ENCODE results near the gene EGR4. TPM values are rescaled to one million over a fixed set of nuclear protein-coding genes. Genes with fewer than 3 reads are reported as not detected.

The EGR4 gene
- total RNA-seq, 4 donors from 2014 or later = not detected

GRCh38 chr2:73301636-73302035 lies 8.3 kb upstream of the EGR4 start:
- peak in 1 of 2 donors; percentile 4 for DNase-seq (ENCODE audit: low spot score in 2 of 2)
- H3K4me3 ChIP-seq (ENCODE audit: low read depth, poor library complexity, severe bottlenecking) = no peak overlapping the region
- TF ChIP-seq POLR2A (IDR thresholded peaks at IDR 0.05) (no peak), CTCF (IDR thresholded peaks at IDR 0.05) (no peak)
- WGBS, 2 donors = 68 to 69% methylated on average over 4 of the region's 4 CpGs
- intact Hi-C loops (cut with DNase I; ENCODE audit: low total_unique reads) = no loop called here

DNA sequence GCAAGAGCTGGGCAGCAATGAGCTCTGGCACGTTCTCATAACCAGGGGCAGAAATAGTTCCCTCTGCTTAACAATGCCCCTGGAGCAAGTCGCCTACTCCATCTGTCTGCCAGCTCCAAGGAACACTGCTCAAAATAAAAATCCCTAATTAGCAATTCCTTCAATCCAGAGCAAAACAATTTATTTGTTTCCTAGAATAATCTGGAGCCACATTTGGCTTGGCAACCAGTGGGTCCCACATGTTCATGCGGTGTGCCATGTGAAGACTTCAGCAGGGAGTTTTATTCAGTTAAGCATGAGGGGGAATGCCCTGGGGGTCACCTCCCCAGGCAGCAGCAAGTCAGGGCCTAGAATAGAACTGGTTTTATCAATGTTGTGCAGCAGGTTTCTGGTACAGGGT lies 7.6 kb upstream of the EGR4 start:
- no peak overlapping the region for H3K4me3 ChIP-seq (ENCODE audit: low read depth, poor library complexity, severe bottlenecking)
- TF ChIP-seq CTCF (IDR thresholded peaks at IDR 0.05) = no peak
- no peak for TF ChIP-seq POLR2A (IDR thresholded peaks at IDR 0.05)
- DNase-seq (ENCODE audit: low spot score in 2 of 2) = peak in 1 of 2 donors; percentile 50
- intact Hi-C loops (cut with DNase I; ENCODE audit: low total_unique reads) = no loop called here
- 35 to 40% methylated on average over 3 of the region's 3 CpGs for WGBS, 2 donors

- peak in 1 of 2 donors; percentile 67 for DNase-seq (ENCODE audit: low spot score in 2 of 2)
- intact Hi-C loops (cut with DNase I; ENCODE audit: low total_unique reads) = no loop called here
- no peak for TF ChIP-seq CTCF (IDR thresholded peaks at IDR 0.05)
- no peak for TF ChIP-seq POLR2A (IDR thresholded peaks at IDR 0.05)
- 55 to 57% methylated on average over 4 of the region's 4 CpGs for WGBS, 2 donors
- H3K4me3 ChIP-seq (ENCODE audit: low read depth, poor library complexity, severe bottlenecking) = no peak overlapping the region
These were observed 4.2 kb upstream of the EGR4 start for GRCh38 chr2:73297586-73297985.

- no peak overlapping the region for H3K4me3 ChIP-seq (ENCODE audit: low read depth, poor library complexity, severe bottlenecking)
- intact Hi-C loops (cut with DNase I; ENCODE audit: low total_unique reads) = no loop called here
- peak in 1 of 2 donors; percentile 29 for DNase-seq (ENCODE audit: low spot score in 2 of 2)
- TF ChIP-seq POLR2A (IDR thresholded peaks at IDR 0.05) (no peak), CTCF (IDR thresholded peaks at IDR 0.05) (no peak)
- 5 to 19% methylated on average over 2 of the region's 2 CpGs for WGBS, 2 donors
These were observed 3.8 kb upstream of the EGR4 start for GRCh38 chr2:73297151-73297559.

DNA sequence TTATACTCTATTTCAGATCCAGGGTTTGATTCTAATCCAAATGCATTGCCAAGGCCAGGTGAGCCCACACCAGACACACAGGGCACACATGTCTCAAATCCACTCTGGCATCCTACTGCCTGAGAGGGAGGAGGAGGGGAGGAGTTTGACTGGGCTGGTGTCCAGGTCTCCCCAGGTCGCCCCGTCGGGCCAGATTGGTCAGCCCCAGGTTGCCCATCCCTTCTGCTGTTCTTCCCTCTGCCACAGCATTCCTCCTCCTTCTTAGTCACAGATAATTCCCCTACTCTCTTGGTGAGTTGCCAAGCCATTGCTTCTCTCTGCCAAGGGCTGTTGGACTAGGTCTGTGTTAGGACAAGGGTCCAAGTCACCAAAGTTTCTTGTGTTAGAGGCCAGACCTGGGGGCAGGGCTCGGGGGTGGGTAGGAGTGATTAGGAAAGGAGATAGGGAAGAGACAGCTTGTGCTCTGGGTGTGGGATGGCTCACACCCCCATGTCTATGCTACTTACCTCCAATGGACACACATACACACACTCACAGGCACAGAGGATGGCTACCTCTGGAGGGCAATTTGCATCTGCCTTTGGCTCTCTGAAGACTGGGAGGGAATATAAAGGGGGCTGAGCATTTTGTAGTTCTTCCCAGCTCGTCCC lies 2.5 kb upstream of the EGR4 start:
- H3K4me3 ChIP-seq (ENCODE audit: low read depth, poor library complexity, severe bottlenecking) = no peak overlapping the region
- peak in 1 of 2 donors; percentile 46 for DNase-seq (ENCODE audit: low spot score in 2 of 2)
- TF ChIP-seq POLR2A (IDR thresholded peaks at IDR 0.05) (no peak), CTCF (IDR thresholded peaks at IDR 0.05) (no peak)
- WGBS, 2 donors = 20 to 43% methylated on average over 5 of the region's 5 CpGs
- intact Hi-C loops (cut with DNase I; ENCODE audit: low total_unique reads) = no loop called here

DNA sequence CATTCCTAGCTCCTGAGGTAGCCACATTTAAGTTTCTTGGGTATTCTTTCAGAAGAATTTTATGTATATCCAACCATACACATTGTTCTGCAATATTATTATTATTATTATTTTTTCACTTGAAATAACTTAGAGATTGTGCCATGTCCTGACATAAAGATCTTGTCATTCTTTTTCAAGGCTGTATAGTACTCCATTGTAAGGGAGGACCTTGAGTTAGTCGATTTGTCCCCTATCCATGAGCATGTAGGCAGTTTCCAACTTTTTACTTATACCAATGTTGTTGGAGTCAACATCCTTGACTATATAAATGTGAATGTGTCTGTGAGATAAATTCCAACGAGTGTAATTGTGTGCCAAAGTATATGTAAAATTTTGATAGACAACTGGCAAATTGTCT lies 891 bp upstream of the EGR4 start:
- intact Hi-C loops (cut with DNase I; ENCODE audit: low total_unique reads) = no loop called here
- no peak overlapping the region for H3K4me3 ChIP-seq (ENCODE audit: low read depth, poor library complexity, severe bottlenecking)
- DNase-seq (ENCODE audit: low spot score in 2 of 2) = no peak
- 85 to 92% methylated on average over 2 of the region's 2 CpGs for WGBS, 2 donors
- TF ChIP-seq POLR2A (IDR thresholded peaks at IDR 0.05) (no peak), CTCF (IDR thresholded peaks at IDR 0.05) (no peak)

Data from lower leg skin (tissue), 4 donors.